AG04450 (cell line): ENCODE results near the gene PSORS1C2. TPM values are rescaled to one million over a fixed set of nuclear protein-coding genes. Genes with fewer than 3 reads are reported as not detected.

Source experiments
- CTCF ChIA-PET: fragments of 300-600, 350-600 bp; formaldehyde crosslinking; extraction: SDS; loops from one replicate; lab custom pipeline; 2022; ENCODE audit warnings: antibody characterized with exemption, inconsistent platforms; lab: Charles Lee
- POLR2A ChIA-PET: fragments of 350-600 bp; formaldehyde crosslinking; extraction: SDS; loops from one replicate; lab custom pipeline; 2021; ENCODE audit warnings: antibody characterized with exemption, inconsistent platforms; lab: Yijun Ruan, JAX
- DNase-seq: peaks from one replicate; pipeline ENCODE4 v3.0.0-alpha.2; 2011; ENCODE audit warnings: low read depth, low spot score
- H3K27ac ChIP-seq: one replicate; pipeline ENCODE4 v1.5.1; 2012; ENCODE audit warnings: low read depth, low read length, control low read depth
- H3K27me3 ChIP-seq: one replicate; pipeline ENCODE4 v1.6.0; 2012; ENCODE audit warnings: low read length; ENCODE audit not compliant: control insufficient read depth, insufficient read depth
- H3K4me3 ChIP-seq: 2 replicates; pipeline ENCODE4 v1.5.1; 2011; ENCODE audit warnings: mild to moderate bottlenecking, low read depth, low read length, control low read depth
- H3K9me3 ChIP-seq: 2 replicates; pipeline ENCODE4 v1.5.1; 2012; ENCODE audit warnings: low read length; ENCODE audit not compliant: control insufficient read depth, insufficient read depth
- CTCF ChIP-seq: IDR thresholded peaks from 2 replicates; pipeline ENCODE4 v1.5.1; 2011; ENCODE audit warnings: low read depth, low read length, control low read depth, inconsistent platforms
- polyA plus RNA-seq: library from polyadenylated mRNA; depleted of rRNA; stranded (reverse); fragments of >200 nt; gene quantifications from 2 replicates; pipeline ENCODE4 v1.2.3, GENCODE V29; 2011

PSORS1C2 gene
- polyA plus RNA-seq, 1 experiment: not detected

- no peak overlapping the region for H3K4me3 ChIP-seq
- no peak for TF ChIP-seq CTCF
- H3K27ac ChIP-seq: no peak overlapping the region
- DNase-seq: no peak
- no peaks in the 10 kb centered on the region; the same call in 1 of the 2 replicates for H3K9me3 ChIP-seq
- CTCF ChIA-PET: interaction anchor here (1.2 kb wide), 1 partner anchor 24 kb away, joined by 4 read pairs; no protein-coding TSS in a partner anchor
- POLR2A ChIA-PET: no interaction called here
- peaks cover 26% of the 10 kb centered on the region for H3K27me3 ChIP-seq
Measured at GRCh38 chr6:31110825-31111582, 27.9 kb downstream of the PSORS1C2 start.

- no peak for TF ChIP-seq CTCF
- no peak for DNase-seq
Measured at GRCh38 chr6:31107052-31107451, 31.8 kb downstream of the PSORS1C2 start.

DNA sequence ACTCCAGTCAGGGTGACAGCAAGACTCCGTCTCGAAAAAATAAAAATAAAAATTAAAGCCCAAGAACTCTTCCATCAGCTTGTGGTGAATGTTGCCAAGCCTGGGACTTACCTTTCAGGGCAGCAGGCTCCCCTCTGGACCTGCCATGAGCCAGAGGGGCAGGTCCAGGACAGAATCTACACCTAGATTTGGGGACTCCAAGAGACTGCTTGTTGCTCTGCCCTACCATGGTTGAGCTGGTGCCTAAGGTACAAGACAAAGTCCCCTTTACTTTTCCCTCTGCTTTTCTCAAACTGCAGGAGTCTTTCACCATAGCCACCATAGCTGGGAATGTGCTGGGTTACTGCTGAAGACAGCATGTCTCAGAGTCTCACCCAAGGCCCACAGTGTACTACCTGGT, 35.7 kb downstream of the PSORS1C2 start:
- DNase-seq: no peak
- H3K27me3 ChIP-seq: peaks cover 10% of the 10 kb centered on the region
- CTCF ChIA-PET: interaction anchor here (0.6 to 2.4 kb wide), 3 partner anchors 11 to 339 kb away, joined by 5 to 9 read pairs (median 5); partner anchors contain the start of gene PSORS1C1
- no peak for TF ChIP-seq CTCF
- H3K4me3 ChIP-seq: no peak overlapping the region
- no peaks in the 10 kb centered on the region for H3K9me3 ChIP-seq
- no peak overlapping the region for H3K27ac ChIP-seq
- POLR2A ChIA-PET: no interaction called here

More at GRCh38 chr6:31107052-31107451, 31.8 kb downstream of the PSORS1C2 start:
- no peaks in the 10 kb centered on the region for H3K9me3 ChIP-seq
- POLR2A ChIA-PET: no interaction called here
- CTCF ChIA-PET: interaction anchor here (1.5 kb wide), 1 partner anchor 192 kb away, joined by 5 read pairs; no protein-coding TSS in a partner anchor
- H3K4me3 ChIP-seq: no peak overlapping the region
- peaks cover 29% of the 10 kb centered on the region for H3K27me3 ChIP-seq
- H3K27ac ChIP-seq: no peak overlapping the region

- Histone ChIP-seq H3K9me3 (no peaks in the 10 kb centered on the region), H3K27me3 (peaks cover 6% of the 10 kb centered on the region), H3K27ac (no peak overlapping the region), H3K4me3 (no peak overlapping the region)
- no peak for DNase-seq
- CTCF ChIA-PET: interaction anchor here (0.8 to 1.5 kb wide), 3 partner anchors 11 to 270 kb away, joined by 3 to 5 read pairs (median 4); no protein-coding TSS in a partner anchor
- TF ChIP-seq CTCF: no peak
- POLR2A ChIA-PET: no interaction called here
Measured at GRCh38 chr6:31098449-31098938, 40.4 kb downstream of the PSORS1C2 start.

DNA sequence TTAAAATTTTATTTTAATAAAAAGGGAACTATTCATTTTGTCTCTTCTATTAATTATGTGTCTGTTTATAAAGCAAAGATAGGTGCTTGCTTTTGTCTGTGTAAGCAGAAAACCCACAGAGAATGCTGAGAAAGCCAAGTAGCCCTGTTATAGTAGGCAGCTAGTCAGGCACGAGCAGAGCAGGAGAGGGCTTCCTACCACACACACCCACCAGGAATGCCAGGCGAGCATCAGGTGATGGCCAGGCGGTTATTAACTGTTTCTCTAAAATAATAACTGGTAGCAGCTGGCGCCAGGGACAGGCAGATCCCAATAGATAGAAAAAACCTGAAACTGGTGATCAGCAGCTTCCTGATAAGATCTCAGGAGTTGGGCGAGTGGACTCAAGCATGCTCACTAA, 42.2 kb downstream of the PSORS1C2 start:
- no peak overlapping the region for H3K27ac ChIP-seq
- POLR2A ChIA-PET: no interaction called here
- CTCF ChIA-PET: interaction anchor here (0.7 to 1.7 kb wide), 3 partner anchors 9 to 552 kb away, joined by 3 to 13 read pairs (median 3); no protein-coding TSS in a partner anchor
- no peak for TF ChIP-seq CTCF
- H3K9me3 ChIP-seq: no peaks in the 10 kb centered on the region
- no peak for DNase-seq
- H3K4me3 ChIP-seq: no peak overlapping the region
- H3K27me3 ChIP-seq: peaks cover 6% of the 10 kb centered on the region
